Measurements from ENCODE around the gene LLCFC1.

DNA sequence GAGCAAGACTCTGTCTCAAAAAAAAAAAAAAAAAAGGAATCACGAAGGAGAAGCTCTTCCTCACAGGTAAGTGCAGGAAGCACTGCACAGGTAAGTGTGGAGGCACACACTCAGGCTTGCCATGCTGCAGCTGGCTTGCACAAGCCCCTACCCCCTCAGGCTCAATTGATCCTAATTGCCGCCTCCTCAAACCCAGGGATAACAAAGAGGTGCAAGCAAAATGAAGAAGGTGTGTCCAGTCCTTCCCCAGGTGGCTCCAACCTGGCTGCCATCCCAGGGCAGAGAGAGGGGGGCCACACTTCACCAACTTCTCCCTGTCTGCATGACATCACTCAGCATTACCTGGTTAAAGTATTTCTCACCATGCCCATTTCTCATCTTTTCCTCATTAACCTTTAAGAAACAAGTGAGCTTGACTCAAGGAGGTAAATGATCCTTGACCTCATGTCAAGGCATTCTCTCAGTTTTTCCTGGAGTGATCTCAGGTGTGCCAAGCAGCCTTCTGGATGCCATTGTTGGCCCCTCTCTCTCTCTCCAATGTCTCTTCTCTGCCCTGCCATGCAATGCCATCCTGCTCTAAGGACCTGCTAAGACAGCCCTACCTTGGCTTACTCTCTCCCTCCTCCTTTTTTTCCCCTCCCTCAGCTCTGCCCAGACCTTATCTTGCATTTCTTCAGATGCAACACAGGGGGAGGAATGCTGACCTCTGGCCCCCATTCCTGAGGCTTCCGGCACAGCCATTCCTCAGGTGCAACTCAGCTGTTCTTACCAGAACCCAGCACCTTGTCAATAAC is 40.7 kb upstream of the LLCFC1 start:
- TF ChIP-seq, protein P1, sequence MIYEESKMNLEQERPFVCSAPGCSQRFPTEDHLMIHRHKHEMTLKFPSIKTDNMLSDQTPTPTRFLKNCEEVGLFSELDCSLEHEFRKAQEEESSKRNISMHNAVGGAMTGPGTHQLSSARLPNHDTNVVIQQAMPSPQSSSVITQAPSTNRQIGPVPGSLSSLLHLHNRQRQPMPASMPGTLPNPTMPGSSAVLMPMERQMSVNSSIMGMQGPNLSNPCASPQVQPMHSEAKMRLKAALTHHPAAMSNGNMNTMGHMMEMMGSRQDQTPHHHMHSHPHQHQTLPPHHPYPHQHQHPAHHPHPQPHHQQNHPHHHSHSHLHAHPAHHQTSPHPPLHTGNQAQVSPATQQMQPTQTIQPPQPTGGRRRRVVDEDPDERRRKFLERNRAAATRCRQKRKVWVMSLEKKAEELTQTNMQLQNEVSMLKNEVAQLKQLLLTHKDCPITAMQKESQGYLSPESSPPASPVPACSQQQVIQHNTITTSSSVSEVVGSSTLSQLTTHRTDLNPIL (CRISPR knock-in tag; IDR thresholded peaks at IDR 0.05; ENCODE audit: low read depth), result no peak
- TF ChIP-seq RARB (CRISPR knock-in tag; IDR thresholded peaks at IDR 0.05) (no peak), CSDC2 (CRISPR knock-in tag; IDR thresholded peaks at IDR 0.05) (no peak), ARNTL (CRISPR knock-in tag; IDR thresholded peaks at IDR 0.05; ENCODE audit: borderline replicate concordance, low read depth) (no peak), ISL1 (CRISPR knock-in tag; IDR thresholded peaks at IDR 0.05) (no peak), ZNF8 (CRISPR knock-in tag; IDR thresholded peaks at IDR 0.05) (no peak), OSR1 (CRISPR knock-in tag; IDR thresholded peaks at IDR 0.05) (no peak)
- TF ChIP-seq, protein P2, sequence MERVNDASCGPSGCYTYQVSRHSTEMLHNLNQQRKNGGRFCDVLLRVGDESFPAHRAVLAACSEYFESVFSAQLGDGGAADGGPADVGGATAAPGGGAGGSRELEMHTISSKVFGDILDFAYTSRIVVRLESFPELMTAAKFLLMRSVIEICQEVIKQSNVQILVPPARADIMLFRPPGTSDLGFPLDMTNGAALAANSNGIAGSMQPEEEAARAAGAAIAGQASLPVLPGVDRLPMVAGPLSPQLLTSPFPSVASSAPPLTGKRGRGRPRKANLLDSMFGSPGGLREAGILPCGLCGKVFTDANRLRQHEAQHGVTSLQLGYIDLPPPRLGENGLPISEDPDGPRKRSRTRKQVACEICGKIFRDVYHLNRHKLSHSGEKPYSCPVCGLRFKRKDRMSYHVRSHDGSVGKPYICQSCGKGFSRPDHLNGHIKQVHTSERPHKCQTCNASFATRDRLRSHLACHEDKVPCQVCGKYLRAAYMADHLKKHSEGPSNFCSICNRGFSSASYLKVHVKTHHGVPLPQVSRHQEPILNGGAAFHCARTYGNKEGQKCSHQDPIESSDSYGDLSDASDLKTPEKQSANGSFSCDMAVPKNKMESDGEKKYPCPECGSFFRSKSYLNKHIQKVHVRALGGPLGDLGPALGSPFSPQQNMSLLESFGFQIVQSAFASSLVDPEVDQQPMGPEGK (CRISPR knock-in tag; IDR thresholded peaks at IDR 0.05; ENCODE audit: borderline replicate concordance), result no peak
